GM18907 (cell line): ENCODE results near the gene B4GALT2.

ENCODE experiments used
- ATAC-seq: cut with Tn5 transposase; IDR thresholded peaks from one replicate; pipeline ENCODE4 v1.9.1; 2021; ENCODE audit warnings: mild to moderate bottlenecking, moderate library complexity; ENCODE audit not compliant: unreplicated experiment

The B4GALT2 gene

DNA sequence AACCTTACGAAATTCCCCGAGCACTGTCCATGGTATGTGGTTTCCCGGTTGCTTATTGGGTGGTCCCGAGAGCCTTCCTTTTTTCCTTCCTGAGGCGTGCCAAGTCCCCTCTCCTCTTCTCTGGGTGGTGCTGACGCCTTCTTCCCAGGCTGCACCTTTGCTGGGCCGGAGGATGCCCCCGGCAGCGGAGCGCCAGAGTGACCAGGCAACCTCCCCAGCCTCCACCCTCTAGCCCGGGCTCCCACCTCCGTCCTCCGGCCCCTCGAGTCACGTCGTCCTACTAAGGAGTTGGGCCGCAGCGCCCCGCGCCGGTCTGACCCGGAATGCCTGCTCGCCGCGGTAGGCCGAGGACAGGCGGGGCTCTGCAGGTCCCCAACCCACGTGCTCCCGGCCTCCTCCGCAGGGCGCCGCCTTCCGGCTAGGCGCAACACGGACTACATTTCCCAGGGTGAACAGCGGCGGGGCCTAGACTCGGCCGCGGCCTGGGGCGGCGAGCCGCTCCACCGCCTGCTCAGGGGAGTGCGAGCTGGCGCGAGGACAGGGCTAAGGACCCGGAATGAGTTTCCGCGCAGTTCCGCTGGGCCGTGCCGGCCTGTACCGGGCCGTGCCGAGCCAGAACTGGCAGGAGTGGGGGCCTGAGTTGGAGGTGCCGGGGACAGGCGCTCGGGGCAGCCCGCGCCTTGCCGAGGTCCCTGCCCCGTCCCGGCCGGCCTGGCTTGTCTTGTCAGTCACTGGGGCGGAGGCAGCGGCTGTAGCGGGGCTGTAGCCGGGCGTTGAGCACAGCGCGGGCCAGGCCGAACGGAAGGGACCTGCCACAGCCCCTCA, 32.6 kb upstream of the B4GALT2 start, which contains the start of gene IPO13:
Gene IPO13, plus strand, starts transcription at position 715 of the 825 bp plus-strand sequence. CDS start 651 bp downstream, outside the sequence.
- ATAC-seq = peak; percentile 91

DNA sequence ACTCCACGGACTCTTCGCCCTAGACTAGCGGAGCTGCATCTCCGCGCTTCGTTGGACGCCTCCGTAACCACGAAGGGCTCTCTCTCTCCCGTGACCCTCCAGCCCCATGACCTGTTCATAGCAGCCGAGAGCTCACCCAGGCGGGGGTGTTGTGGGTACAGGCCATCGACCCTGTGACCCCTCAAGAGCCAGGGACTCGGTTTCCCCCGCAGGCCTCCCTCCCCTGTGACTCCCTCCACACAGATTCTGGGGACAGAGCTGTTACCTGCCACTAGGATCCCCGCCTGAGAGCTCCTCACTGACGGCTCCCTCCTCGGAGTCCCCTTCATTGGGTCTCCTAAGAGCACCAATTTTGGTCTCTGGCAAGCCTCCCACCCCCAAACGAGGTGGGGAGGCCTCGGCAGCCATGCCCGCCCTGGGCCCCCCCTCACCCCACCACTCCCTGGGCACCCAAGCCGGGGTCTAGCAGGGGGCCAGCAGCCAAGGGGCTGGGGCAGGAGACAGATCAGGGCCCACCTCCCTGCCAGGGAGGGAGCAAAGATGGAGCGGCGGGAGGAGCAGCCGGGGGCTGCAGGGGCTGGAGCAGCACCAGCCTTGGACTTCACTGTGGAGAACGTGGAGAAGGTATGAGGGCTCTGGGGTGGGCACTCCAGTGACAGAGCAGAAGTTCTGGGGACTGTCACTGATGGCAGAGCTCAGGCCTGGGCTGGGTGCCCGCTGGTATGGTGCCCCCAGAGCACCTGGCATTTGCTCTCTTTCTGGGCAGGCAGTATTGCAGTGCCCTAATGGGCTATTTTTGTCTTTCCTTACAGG, 31.7 kb upstream of the B4GALT2 start:
- ATAC-seq = peak; percentile 29

DNA sequence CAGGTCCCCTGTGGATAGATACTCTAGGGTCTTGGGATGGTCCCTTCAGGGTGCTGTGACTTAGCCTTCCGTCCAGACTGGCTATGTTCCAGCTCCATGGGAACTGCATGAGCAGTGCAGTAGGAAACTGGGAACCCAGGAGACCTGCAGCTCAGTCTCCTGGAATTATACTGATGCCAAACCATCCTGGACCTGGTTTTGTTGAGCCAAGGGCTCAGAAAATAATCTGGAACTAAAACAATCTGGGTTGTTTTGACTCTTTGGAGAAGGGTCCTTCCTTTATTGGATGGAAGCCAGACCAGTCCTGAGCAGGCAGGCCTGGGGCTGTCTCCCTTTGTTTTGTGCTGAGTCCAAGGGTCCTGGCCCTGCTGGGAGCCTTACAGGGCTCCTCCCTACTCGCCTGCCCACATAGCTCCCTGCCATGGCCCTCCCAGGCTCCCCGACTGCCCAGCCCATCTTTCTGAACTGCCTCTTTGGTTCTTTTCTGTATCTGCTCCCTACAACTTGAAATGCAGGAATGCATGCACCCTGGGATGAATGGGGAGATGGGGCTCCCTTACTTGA, 31.1 kb upstream of the B4GALT2 start:
- no peak for ATAC-seq

DNA sequence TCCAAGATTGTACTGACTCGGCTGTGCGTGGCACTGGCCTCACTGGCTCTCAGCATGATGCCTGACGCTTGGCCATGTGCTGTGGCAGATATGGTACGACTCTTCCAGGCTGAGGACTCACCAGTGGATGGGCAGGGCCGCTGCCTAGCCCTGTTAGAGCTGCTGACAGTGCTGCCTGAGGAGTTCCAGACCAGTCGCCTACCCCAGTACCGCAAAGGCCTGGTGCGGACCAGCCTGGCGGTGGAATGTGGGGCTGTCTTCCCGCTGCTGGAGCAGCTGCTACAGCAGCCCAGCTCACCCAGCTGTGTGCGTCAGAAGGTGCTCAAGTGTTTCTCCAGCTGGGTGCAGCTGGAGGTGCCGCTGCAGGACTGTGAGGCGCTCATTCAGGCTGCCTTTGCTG, 29.3 kb upstream of the B4GALT2 start:
- ATAC-seq = no peak

DNA sequence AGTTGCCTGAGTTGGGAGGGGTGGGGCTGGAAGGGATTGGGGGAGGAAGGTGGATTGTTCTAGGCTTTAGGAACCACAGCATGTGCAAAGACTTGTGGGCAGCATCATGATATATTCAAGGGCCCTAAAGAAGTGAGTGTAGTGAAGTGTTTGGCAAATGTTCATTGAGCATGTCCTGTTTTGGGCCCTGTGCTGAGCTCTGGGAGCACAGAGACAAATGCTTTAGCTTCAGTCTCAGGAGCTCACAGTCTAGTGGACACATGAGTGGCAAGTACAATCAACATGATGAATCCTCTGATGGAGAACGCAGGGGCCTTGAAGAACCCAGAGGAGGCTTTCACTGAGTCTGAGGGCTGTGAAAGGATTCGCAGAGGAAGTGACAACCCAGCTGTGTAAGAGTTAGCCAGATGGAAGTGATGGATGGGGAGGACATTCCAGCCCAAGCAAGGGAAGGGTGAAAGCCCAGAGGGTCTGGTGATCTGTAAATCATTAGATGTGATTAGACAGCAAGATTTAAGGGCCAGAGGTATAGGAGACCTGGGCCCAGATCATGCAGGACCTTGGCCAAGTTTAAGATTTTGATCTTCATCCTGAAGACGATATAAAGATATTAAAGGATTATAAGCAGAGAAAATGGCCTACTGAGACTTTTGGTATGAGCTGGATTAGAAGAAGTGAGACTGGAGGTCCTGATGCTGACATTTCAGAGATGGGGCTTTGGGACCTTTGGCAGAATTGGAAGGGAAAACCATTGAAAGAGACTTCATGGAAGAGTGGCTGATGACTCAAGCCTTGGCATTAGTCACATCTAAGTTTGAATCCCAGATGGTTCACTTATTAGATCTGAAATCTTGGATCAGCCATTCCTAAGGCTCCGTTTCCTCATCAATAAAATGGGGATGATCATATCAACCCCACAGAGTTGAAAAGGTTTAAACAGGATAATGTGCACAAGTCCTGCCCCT, 27.7 kb upstream of the B4GALT2 start:
- no peak for ATAC-seq

DNA sequence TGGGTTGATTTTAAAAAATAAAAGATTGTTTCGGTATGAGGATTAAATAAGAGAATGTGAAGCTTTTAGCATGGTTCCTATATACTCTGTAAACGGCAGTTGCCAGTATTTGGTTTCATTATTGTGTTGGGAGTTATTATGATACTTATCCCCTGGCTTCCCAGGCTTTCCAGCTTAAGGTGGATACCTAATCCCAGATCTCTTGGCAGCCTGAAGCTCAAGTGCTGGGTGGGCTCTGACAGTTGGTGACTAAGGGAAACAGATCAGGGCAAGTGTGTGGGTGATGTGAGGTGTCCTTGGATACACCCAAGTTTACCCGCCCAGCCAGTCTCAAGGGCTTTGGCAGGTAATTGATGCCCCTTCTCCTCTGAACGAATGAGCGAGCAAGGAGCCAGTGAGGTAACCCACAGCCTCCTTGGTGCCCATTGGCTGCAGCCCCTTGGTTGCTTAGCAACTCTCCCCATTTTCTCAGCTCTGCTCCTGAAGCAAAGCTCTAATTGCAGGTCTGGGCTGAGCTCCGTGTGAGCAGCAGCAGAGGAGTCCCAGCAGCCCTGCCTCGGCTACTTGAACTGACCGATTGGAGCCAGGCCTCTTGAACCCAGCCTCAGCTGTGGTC, 26.2 kb upstream of the B4GALT2 start:
- no peak for ATAC-seq

DNA sequence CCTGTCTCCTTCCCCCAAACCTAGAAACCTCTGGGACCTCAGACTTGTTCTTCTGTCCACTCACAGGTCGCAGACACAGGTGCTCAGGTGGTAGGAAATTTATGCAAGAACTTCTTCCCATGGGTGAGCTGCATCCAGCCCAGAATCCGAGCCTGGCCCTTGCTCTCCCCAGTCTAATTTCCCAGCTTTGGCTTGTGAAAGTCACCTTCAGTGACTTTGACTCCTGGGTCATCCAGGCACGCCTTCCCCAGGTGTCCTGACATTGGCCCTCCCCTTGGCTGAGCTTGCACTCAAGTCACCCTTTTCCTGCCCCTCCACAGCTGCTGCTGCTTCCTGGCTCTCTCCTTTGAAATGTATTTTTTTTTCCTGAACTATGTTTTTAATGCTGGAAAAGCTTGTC, 25.6 kb upstream of the B4GALT2 start:
- ATAC-seq = no peak

DNA sequence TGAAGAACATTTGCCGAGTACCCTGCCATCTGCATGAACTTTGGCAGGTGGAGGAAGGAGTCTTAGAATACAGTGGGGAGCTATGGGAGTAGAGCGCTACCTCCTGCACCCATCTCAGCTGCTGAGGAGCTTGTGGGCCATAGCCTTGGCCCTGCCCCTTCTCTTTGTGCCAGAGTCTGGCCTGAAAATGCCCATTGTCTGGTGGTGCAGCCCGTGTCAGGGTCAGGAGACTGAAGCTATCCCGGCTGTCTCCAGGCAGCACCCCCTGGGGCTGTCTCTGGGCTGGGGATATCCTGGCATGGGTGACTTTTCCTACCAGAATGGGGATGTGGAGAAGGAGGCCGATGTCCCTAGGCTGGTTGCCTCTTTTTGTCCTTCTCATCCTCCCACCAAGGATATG, 25.0 kb upstream of the B4GALT2 start:
- no peak for ATAC-seq

DNA sequence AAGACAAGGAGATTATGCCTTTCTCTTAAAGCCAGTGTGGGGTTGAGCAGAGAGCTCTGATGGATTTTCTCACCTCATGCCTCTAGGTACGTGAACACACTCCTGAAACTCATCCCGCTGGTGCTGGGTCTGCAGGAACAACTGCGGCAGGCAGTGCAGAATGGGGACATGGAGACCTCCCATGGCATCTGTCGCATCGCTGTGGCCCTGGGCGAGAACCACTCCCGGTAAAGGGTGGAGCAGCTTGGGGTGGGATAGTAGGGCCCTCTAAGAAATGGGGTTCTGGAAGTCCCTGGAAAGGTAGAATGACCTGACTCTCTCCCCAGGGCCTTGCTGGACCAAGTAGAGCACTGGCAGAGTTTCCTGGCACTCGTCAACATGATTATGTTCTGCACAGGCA, 22.8 kb upstream of the B4GALT2 start:
- no peak for ATAC-seq

DNA sequence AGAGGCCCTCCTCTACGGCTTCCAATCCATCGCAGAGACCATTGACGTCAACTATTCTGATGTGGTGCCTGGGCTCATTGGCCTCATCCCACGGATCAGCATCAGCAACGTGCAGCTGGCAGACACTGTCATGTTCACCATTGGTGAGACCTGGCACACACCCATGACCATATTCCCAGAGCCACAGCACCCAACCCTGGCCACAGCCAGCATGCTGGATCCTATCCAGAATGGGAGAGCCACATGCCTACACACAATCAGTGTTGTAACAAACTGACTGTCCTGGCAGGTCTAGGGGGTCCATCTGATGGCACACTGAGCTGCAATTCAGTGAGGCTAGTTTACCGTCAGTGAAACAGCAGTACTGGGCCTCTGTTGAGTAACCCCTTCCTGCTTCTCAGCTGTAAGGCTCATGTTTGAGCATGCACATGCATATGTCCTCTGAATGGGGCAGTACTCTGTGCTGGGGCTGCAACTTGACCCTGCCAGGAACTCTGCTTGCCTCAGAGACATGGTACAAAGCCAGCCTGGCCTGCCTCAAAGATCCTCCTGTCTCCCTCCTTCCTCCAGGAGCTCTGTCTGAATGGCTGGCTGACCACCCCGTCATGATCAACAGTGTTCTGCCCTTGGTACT, 21.5 kb upstream of the B4GALT2 start:
- no peak for ATAC-seq

DNA sequence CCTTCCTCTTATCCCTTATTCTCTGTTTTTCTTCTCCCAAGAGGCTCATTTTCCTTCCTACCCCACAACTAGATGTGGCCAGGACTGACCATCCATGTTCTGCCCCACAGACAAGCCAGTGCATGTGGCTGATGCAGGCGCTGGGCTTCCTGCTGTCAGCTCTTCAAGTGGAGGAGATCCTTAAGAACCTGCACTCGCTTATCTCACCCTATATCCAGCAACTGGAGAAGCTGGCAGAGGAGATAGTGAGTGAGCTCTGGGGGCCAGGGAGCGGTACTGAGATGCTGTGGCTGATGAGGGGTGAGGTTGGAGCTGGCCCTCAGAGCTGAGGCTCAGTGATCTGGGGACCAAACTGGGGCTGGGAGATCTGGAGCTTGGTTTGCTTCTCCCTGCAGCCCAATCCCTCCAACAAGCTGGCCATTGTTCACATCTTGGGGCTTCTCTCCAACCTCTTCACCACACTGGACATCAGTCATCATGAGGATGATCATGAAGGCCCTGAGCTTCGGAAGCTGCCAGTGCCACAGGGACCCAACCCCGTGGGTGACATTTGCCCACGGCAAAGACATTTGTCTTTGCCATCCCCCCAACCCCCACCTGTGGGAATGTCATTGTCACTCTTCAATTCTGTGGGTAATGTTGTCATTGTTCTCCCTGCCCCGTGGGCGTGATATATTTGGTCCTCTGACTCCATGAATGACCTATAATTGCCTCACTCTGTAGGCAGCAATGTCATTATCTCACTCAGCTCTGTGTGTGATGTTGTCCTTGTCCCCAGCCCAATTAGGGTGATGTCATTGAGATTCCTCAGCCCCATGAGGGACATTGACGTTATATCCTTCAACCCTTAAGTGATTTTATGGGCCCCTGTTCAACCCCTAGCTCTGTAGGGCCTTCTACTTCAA, 20.4 kb upstream of the B4GALT2 start:
- no peak for ATAC-seq

DNA sequence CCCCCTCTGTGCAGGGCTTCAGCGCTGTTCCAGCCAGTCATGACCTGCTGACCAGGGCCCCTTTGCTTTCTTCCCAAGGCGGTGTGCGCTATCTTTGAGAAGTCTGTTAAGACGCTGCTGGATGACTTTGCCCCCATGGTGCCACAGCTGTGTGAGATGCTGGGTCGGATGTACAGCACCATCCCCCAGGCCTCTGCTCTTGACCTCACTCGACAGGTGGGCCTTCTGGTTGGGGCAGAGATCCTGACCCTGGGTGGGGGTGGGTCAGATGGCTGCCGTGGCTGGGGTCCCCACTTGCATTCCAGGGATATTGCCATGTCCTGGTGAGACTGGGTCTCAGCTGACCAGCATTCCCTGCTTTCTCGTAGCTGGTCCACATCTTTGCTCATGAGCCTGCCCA, 18.2 kb upstream of the B4GALT2 start:
- no peak for ATAC-seq

DNA sequence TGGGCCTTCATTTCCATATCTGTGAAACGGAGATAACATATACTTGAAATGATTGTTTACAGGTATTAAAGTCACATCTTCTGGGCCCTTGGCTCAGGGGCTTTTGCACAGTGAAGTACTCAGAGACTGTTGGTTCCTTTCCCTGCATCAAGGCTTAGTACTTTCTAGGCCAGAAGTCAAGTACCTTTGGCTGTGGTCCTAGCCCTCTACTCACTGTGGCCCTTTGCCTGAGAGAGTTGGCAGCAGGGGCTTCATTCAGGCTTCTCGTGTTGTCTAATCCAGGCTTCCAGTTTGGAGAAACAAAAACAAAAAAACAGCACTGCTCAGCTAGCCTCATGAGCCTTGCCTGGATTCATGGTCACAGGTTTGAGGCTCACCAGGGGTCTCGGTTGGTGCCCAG, 17.3 kb upstream of the B4GALT2 start:
- ATAC-seq = no peak

DNA sequence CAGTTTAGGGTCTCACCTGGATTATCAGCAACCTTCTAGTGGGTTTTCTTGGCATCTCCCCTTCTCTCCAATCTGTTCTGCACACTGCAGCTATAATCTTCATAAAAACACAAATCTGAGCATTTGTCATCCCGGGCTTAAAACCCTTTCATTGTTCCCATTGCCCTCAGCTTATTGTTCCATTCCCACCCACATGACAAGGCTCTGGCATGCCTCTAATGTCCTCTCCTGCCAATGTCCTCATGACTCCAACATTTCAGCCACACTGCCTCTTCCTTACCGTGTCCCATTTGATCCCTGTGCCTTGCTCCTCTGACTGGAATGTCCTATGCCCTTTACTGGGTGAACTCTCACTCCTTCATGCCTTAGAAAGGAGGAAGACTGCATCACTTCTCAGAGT, 16.7 kb upstream of the B4GALT2 start:
- ATAC-seq = no peak

DNA sequence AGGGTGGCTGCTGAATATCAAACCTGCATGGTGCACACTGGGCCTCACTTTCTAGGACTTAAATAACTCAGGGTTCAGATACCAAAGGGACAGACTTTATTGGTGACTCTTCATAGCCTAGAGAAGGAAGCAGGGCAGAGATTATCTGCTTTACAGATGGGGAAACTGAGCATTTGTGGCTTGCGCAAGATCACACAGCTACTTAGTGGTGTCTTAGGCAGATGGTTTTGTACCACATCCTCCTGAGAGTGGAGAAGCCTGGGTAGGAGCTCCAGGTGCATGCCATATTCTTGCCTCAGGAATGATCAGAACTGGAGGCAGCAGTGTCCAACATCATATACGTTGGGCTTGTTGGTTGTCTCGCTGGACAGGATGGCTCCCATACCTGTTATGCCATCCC, 16.0 kb upstream of the B4GALT2 start:
- ATAC-seq = no peak

DNA sequence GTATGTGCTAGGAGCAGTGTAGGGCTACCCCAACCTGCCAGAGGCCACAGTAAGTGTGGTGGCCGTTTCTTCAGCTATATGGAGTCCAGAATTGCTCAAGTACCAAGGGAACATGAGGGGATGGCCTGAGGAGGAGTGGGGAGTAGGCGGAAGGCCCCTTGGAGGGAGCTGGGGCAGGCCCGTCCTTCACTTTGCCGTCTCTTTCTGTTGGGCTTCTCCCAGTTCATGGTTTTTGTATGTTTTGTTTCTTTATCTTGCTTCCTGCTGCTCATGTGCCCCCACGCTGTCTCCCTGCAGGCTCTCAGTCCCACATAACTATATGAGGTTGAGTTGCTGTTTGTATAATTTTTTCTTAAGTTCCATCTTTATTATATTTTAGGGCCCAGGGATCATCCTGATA, 15.1 kb upstream of the B4GALT2 start:
- no peak for ATAC-seq

DNA sequence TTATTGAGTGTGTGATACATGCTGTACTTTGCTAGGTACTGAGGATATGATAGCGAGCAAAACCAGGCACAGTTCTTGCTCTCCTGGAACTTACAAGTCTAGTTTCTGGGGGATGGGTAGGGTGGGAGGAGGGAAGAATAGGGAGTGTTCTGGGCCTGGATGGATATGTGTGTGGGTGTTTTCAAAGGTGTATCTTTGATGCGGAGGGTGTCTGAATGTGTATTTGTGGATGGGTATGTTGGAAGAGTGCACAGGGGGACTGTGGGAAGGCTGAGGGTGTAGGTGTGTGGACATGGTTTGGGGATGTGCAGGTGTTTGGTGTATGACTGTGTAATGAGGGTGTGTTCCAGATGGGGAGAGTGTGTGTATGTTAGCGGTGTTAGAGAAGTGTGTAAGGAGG, 13.7 kb upstream of the B4GALT2 start:
- no peak for ATAC-seq

DNA sequence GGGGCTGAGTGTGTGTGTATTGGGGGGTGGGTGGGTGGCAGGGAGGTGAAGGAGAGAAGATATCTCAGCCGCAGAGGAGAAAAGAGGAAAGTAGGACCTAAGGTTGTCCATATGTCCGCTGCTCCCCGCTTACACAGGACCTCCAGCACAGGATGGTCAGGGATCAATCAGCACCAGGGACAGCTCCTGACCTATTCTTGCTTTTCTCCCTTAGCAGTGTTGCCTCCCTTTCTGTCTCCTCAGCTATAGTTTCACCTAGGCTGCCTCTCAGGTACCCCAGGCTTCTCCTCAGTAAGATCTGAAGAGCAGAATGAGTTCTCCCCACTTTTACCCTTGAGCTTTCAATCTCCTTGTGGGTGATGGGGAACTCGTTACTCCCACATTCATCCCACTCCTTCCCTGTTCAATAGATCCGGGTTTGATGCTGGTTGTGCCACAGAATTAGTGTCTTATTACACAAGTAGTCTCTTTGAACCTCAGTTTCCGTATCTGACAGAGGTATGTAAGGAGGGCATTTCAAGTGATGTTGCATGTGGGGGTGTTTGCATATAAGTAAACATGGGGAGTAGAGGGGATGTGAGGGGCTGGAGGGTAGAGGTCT, 10.6 kb upstream of the B4GALT2 start:
- ATAC-seq = no peak
